SHP77 treated with DMSO at 0.1 percent for 48 hours (cell line): Measurements from ENCODE around the gene MARVELD1.

ENCODE experiments used
- DNase-seq: peaks from one replicate; lab custom pipeline; 2025; lab: John Stamatoyannopoulos, UW

Gene MARVELD1

DNA sequence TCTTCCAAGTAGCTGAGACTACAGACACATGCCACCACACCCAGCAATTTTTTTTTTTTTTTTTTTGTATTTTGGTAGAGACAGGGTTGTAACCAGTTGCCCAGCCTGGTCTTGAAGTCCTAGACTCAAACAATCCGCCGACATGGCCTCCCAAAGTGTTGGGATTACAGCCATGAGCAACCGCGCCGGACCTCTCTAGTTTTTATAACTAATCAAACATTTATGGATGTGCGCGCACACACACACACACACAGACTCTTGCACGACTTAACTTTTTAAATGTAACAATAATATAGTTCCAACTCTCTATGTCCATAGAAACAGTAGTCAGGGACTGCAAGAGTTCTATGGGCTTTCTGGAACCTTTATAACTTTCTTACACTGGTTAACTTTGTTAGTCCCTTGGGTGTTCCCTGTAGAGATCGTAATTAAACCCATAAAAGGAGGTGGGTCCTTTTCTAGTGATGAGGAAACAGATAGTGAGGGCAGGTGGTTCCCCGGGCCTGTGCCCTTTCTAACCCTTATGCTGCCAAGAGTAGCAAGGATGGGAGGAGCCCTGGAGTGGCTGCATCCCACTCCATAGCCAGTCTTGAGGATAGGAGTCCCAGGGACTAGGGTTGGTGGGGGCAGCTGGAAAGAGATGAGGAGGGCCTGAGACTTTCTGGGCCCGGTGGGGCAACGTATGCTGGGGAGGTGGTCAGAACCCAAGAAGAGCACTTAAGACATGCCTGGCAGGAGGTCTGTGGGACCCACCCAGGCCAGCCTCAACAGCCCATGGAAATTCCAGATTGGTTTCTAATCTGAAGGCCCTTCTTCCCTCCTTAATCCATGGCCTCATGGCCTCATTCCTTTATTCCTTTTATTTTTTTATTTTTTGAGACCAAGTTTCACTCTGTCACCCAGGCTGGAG lies 8.6 kb downstream of the MARVELD1 start:
- no peak for DNase-seq

DNA sequence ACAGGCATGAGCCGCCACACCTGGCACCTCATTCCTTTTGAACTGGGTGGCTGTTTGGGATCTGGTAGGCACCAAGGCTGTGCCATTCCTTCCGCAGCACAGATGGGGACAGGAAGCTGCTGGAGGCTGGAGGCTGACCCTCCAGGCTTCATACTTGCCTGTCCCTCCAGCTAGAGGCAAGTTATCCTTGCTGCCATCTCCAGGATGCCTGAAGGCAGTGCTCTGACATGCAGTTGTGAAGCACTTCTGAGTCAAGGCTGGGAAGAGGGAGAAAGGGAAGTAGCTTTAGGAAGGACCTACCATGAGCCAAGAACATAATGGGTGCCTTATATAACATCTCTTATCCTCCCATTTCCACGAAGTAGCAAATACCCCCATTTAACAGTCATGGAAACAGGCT lies 9.5 kb downstream of the MARVELD1 start:
- no peak for DNase-seq

DNA sequence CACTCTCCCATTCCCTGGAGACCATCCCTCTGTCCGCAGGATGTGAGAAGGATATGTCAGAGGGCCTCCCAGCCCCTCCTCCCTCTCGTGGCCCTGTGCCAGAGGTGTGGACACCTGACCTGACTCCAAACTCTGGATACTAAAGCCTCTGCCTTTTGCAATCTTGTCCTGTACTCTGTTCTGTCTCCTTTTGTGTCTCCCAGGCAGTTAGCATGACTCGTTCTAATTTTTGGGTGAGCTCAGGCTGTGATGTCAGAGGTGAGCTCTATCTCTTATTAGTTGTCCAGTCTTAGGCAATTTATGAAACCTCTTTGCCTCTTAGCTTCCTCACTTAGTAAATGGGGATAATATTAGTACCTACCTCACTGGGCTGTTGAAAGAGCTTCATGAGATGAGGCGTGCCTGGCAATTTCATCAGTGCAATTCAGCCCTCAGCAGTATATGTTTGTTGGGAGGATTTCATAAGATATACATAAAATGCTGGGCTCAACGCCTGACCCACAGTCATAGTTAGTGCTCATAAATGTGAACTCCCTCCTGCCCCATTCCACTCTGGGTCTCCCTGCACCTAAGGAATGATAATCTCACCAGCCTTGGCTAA lies 10.9 kb downstream of the MARVELD1 start:
- DNase-seq = no peak

DNA sequence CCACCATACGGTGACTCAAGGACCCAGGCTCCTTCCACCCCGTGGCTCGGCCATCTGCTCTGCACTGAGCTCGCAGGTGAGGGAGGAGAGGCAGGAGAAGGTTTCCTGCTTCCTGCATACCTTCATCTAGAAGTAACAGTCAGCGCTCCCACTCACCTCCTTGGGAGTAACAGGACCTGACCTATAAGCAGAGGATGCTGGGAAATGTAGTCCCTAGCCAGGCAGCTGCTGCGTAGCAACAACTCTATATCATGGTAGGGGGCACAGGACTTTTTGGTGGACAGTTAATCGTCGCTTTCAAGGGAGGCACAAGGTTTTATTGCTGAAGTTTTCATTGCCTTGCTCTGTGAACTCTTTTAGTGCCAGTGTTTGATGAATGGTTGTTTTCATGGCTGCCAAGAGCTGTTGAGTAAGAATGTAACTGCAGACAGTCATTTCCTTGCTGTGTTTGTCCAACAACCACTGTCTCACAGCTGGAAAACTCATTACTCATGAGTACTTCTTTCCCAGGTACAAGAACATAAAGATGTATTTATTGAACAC lies 13.2 kb downstream of the MARVELD1 start:
- DNase-seq = no peak

DNA sequence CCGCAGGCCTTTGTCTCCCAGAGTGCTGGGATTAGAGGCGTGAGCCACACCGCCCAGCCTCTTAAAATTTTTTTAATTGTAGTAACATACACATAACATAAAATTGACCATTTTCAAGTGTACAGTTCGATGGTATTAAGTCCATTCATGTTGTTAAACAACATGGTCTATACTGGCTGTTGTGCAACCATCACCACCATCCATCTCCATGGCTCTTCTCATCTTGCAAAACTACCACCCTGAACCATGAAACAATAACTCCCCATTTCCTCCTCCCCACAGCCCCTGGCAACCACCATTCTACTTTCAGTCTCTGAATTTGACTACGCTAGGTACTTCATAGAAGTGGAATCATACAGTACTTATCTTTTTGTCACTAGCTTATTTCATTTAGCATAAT lies 15.5 kb downstream of the MARVELD1 start:
- no peak for DNase-seq

DNA sequence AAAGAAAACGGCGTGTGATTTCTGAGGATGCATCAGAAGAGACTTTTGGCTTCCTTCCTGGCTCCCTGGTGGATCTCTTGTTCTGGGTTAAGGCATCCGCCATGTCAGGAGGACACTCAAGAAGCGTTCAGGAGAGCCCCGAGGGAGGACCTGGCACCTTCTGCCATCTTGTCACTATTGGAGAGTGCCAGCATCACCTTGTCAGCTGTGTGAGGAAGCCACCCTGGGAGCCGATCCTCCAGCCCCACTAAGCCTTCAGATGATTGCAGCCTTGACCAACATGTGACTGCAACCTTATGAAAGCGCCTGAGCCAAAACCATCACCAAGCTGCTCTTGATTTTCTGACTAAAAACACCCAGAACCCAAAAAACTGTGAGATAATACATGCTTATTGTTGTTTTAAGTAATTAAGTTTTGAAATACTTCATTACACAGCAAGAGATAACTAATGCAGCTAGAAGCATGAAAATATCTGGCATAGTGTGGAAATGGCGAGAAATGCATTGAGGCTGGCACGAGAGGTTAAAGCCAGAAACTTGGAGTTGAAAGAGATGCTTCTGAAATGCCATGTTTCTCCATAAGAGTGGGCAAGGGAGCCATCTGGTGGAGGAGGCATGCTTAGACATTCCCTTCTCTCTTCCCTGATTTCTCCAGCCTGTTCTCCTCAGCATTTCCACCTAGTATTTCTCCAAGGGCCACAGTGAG lies 18.0 kb downstream of the MARVELD1 start:
- peak; percentile 33 for DNase-seq

DNA sequence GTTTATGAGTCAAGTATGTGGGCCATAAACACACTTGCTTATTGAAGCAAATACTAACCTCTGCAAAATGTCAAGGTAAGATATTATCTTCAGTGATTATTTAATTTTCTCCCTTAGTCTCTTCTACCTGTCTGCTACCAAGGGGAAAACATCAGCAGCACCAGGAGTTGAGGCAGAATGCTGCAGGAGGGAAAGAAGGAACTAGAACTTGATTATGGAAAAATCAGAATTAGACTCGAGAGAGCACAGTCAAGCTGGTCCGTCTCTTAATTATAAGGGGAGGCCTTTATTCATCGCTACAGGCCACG lies 18.5 kb downstream of the MARVELD1 start:
- no peak for DNase-seq

DNA sequence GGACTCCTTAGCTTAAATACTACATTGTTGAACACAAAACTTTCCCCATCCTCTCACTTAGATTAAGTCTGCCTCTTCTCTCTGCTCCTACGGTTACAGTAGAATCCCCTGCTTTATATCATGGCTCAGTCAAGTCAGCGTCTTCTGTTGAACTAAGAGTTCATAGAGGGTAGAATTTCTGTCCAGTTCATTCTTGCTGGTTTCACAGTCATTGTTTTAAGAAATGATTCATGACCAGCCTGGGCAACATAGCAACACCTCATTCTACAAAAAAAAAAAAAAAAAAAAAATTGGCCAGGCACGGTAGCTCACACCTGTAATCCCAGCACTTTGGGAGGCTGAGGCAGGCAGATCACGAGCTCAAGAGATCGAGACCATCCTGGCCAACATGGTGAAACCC lies 19.7 kb downstream of the MARVELD1 start:
- DNase-seq = no peak

DNA sequence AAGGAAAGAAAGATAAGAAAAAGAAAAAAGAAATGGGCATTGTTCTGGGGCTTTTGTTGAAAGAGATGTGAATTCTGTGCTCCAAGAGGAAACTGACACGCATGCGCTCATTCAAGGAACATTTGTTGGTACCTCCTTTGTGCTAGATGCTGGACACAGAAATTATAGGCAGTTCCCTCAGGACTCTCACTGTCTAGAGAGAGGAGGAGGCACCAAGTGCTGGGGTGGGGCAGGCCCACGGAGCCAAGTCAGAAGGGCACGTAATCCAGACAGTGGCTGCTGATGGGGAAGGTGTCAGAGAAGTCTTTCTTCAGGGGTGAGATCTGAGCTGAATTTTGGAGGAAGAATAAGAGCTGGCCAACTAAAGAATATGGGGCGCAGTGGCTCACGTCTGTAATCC lies 20.5 kb downstream of the MARVELD1 start:
- no peak for DNase-seq

DNA sequence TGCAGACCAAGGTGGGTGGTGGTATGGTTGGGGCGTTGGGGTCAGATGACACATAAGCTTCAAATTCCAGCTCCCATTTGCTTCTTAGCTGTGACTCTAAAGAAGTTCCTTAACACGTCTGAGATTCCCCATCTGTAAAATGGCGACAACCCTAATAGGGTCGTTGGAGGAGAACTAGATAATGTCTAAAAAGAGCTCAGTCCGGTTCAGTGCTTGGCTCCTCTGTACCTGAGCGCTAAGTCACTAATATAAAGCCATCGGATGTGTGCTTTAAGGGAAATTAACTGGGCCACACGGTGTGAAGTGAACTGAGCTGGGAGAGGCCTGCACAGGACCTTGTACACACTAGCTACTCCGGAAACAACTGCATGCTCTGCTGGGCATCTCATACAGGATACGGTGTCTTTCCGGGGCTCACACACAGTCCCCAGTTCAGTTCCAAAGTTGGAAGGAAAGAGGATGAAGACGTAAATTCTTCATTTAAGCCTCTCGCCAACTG lies 22.9 kb downstream of the MARVELD1 start:
- no peak for DNase-seq

DNA sequence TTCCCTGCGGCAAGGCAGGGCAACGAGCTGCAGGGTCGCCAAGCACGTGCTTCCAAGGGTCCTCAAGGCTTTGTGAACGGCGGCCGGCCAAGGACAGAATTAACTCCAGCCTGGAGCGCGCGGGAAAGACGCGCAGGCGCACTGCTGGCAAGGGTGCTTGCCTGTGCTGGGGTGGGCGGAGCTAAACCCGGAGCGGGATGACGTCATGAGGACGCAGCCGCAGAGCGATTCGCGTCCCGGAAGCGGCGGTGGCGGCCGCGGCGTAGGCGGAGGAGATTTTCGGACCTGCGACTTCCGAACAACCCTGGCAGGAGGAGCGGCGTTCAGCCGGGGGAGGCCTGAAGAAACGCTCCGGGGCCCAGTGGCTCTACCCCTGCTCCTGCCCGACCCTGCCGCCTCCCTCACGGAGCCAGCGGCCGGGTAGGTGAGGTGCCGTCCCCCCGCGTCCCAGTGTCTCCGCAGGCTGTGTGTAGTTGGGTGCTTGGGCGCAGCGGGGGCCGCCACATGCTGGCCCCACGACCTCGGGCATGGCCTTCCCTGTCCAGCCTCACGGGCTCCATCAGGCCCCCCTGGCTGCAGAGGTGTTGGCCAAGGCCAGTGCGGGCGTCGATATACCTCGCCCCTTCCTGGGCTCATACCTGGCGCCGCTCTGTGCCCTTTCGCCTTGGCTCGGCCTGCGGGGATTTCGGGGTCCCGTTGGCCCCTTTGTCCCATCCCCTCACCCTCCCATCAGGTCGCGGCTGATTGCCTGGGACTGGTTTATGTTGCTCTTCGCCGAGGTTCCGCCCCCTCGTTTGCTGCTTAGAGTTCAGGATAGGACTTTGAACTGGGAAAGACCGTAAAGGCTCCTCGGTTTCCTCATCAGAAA lies 23.6 kb downstream of the MARVELD1 start, which contains the start of gene ZFYVE27:
ZFYVE27 (plus strand) TSS at position 227 of the 868 bp plus-strand sequence. CDS start 1,350 bp downstream, outside the sequence.
- peak; percentile 75 for DNase-seq

DNA sequence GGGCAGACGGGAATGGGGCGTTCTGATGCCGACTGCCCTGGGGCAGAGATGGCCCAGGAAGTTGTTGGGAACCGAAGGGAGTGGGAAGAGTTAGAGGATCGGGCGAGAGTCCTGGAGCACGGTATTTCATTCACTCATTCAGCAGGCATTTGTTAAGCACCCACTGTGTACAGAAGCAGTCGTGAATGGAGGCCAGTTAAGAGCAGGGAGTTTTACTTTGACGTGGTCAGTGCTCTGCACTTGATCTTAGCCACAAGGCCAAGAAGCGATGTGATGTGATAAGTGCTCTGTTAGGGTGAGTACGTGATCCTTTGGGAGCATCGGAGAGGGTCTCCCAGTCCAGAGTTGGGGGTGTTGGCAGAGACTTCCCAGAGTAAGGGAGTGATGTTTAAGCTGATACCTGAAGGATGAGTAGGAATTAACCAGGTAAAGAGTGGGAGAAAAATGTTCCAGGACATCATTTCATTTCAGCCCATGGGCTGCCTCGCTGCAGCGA lies 24.3 kb downstream of the MARVELD1 start:
- no peak for DNase-seq

DNA sequence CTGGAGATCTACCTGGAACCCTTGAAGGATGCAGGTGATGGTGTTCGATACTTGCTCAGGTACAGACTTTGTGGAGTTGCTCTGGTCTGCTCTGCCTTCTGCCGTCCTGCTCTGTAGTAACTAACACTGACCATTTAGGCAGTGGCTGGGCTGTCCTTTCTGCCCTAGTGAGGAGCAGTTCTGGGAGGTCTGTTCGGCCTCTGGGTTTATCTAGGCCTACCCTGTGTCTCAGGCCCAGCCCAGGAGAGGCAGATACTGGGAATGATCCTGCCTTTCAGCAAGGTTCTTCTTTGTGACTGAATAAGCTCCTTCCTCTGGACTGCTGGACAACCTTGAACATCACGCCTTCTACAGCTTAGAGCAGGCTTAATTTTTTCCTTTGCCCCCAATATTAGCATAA lies 25.1 kb downstream of the MARVELD1 start:
- no peak for DNase-seq

DNA sequence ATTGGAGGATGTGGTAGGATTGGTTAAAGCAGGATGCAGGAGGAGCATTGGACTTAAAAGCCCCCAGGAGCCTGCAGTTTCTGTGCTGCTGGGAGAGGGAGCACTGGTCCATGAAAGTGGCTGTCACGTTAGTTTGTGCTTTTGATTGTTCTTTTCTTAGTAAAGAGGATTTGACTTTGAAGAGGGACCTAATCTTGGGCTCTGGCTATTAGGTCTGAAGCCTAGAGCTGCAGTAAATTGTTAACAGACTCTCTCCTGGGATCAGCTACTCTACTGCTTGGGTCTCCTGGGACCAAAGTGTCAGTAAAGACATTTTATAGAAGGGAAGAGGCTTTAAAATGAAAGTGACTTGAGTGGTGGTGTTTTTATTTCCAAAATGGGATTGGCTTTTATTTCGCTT lies 27.1 kb downstream of the MARVELD1 start:
- DNase-seq = no peak

DNA sequence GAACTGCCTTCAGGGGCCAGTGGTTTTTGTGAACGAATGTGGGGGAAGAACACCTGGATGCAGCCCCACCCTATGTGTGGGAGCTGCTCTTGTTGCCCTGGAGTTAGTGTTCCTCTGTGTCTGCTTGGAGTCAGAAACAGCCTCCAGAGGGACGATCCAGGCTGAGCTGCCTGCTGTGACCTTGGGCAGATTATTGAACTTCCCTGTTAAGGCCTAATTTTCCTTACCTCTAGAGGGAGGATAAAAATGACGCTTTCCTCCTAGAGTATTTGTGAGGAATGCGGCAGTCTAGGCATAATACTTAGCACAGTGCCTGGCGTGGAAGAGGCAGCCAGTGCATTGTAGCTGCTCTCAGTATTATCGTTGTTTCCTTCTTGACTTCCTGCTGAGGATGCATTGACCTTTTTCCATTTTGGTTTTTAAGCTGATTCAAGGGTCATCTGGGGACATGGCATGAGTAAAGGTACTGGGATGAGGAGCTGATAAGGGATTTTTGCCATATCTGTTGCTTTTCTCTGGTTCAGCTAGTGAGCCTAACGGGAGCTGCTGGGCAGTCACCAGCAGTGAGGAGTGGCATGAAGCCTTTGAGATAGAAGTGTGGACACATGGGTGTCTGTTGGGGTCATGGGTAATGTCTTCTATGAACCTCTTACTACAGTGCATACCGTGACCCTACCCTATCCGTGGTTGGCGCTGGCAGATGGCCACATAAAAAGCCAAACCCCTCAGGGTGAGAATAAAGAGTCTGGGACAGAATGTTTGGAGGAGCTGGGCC lies 29.8 kb downstream of the MARVELD1 start:
- no peak for DNase-seq

DNA sequence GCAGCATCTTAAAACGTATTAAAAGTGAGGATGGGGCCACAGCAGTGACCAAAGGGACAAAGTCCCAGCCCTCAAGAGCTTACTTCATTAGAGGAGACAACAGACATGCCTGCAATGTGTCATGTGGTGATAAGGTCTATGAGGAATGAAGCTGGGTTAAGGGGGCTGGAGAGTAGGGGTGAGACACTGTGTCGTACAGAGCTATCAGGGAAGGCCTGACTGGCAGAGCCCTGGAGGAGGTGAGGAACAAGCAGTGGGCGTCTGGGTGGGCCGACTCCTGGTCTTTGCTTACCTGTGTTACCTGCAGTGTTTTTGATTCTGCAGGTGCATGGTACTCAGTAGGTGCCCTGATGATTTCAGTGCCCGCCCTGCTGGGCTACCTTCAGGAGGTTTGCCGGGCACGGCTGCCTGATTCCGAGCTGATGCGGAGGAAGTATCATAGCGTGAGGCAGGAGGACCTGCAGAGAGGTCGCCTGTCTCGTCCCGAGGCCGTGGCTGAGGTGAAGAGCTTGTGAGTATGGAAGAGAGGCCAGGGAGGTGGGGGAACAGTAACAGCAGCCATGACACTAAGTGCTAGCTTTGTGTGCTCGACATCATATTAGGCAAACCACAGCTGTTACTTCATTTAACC lies 31.0 kb downstream of the MARVELD1 start:
- DNase-seq = no peak

DNA sequence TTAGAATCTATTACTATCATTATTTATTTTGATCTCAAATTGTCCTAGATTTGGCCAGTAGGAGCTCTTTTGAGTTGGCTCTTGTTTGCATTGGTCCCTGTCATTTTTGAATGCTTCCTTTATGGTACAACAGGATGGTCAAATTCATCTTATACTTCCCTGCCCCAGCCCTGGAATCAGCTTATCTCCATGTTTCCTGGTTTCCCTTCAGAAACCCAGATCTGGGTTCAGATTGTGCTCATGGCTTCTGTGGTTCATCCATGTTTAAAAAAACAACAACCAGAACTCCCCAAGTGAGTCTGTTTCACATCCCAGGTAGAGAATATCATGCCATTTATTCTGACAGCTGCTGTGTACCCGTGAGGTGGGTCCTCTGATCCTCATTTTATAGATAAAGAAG lies 34.0 kb downstream of the MARVELD1 start:
- no peak for DNase-seq

DNA sequence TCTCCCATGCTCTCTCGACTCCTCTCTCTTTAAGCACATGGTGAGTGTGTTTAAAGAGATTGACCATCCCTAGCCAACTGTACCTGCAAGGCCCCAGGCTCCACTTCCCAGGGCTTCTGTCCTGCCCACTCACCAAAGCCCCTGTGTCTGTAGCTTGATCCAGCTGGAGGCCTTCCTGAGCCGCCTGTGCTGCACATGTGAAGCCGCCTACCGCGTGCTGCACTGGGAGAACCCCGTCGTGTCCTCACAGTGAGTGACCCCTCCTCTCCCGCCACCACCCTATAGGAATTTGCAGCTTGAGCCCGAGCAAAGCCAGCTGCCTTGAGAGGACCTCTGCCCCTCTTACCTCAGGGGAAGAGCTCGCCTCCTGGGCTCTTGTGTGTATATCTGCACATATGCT lies 34.6 kb downstream of the MARVELD1 start:
- no peak for DNase-seq

DNA sequence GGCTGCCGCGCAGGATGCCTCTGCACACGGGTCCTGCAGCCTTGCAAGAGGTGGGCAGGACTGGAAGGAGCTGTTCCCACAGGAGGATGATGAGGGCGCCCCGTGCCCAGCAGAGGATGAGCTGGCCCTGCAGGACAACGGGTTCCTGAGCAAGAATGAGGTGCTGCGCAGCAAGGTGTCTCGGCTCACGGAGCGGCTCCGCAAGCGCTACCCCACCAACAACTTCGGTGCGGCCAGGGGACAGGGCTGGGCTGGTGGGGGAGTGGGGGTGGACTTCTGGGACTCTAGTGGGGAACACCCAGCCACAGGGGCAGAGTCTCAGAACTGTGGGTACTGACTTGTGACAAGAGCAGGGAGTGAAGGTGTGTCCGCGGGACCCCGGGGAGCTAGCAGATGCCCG lies 39.4 kb downstream of the MARVELD1 start:
- no peak for DNase-seq

DNA sequence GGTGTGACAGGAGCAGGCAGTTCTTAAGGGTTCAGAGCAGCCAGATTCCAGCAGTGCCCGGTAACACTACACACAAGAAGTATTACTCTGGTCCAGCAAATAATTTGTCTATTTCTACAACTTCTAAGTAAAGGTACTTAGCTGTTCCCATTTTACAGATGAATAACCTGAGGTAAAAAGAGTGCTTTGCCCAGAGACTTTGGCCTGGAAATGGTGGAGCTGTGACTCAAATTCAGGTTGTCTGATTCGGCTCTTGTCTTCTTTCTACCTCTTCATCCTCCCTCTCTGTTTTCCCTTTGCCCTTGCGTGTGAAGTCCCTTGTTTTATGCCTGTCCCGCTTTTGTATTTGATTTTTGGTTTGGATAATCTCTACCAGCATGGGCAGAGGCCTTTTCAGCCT lies 41.2 kb downstream of the MARVELD1 start:
- DNase-seq = no peak
